Femur (tissue), 1 donor: Measurements from ENCODE around the gene PSMG3.

Experiments used
- DNase-seq: peaks from one replicate; pipeline ENCODE4 v3.0.0-alpha.2; 2017

Gene PSMG3, protein sequence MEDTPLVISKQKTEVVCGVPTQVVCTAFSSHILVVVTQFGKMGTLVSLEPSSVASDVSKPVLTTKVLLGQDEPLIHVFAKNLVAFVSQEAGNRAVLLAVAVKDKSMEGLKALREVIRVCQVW

DNA sequence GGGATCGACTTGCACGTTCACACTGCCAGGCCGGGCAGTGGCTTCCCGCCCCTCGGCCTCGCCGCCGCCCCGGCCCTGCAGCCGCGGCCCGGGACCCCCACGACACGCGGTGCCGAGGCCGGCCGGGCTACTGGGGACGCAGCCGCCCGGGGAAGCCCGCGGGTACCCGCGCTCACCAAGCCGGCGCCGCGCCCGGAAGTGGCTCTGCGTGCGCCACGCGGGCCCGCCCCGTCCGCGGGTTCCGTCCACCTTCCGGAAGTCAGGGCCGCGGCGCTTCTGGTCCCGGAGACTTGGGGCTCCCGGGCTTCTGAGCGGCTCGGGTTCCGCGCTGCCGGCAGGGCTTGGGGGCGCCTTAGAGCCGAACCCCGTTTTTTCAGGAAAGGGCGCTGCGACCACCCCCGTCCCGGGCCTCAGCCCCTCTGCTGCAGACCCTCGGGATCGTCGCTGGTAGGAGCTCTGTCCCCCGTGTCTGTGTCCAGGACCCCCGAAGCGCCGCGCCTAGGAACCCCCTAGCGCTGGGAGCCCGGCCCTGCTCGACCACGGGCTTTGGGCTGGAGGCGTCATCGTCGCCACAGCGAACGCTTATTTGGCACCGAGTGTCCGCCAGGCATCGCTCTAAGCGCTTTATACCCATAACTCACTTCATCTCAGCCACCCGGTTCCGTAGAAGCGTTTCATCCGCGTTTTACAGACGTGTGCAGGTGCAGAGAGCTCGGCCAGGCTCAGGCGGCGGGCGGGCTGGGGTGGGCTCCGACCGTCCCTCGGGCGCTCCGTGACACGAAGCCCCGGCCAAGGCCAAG, at the start of gene PSMG3:
PSMG3 (minus strand) TSS at position 200 of the 800 bp plus-strand sequence. CDS start 693 bp downstream, outside the sequence.
- peak; percentile 92 for DNase-seq

DNA sequence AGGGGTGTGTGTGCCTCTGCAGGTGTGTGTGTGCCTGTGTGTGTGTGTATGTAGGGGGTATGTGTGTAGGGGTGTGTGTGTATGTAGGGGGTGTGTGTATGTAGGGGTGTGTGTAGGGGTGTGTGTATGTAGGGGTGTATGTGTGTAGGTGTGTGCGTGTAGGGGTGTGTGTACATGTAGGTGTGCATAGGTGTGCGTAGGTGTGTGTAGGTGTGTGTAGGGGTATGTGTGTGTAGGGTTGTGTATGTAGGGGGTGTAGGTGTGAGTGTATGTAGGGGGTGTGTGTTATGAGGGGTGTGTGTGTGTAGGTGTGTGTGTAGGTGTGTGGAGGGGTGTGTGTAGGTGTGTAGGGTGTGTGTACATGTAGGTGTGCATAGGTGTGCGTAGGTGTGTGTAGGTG, 48.6 kb upstream of the PSMG3 start:
- no peak for DNase-seq

DNA sequence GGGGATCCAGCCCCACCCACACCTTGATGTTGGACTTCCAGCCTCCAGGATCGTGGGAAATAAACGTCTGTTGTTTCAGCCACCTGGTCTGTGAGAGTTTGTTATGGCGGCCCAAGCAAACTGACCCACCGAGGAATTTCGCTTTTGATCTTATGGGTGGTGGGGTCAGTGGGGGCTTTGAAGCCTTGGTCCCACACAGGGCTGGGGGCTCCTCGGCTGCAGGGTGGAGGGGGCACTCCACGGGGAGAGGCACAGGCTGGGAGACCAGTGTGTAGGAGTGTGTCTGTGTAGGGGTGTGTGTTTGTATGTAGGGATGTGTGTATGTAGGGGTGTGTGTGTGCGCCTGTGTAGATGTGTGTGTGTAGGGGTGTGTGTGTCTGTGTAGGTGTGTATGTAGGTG, 48.1 kb upstream of the PSMG3 start:
- DNase-seq, result no peak

DNA sequence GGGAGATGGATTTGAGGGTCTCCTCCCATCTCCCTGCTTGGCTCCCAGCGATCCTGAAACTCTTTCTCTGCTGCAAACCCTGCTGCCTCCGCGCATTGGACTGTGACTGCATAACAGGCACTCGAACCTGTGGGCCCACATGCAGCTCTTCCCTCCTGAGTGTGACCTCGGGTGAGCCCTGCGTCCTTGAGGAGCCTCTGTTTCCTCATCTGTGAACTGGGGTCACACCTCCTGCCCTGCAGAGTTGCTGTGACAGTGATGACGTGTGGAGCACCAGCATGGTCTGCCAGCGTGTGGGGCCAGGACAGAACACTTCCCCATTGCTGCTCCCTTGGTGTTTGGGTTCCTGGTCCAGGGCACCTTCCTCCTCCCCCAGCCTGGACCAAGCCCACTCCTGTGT, 46.9 kb upstream of the PSMG3 start:
- DNase-seq, result no peak

DNA sequence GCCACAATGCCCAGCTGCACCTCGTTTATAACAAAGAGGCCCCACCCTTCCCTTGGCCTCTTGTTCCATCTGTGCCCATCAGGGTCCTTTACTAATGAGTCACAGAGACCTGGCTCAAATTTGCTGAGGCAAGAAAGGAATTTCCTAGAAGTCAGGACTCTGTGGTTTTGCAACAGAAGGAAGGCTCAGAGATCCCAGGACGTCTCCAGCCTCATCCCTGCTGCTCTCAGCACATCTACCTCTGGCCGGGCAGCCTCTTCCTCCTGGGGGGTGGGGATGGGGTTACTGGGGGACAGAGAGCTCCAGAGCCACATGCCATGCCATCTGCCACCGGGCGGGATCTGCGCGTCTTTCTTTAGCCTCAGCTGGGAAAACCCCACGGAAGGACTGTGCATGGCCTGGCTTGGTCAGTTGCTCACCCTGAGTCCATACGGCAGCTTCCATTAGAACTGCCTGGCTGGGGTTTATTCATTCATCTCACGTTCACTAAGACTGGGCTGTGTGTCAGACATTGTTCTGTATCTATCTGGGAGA, 41.9 kb upstream of the PSMG3 start:
- DNase-seq, result no peak

DNA sequence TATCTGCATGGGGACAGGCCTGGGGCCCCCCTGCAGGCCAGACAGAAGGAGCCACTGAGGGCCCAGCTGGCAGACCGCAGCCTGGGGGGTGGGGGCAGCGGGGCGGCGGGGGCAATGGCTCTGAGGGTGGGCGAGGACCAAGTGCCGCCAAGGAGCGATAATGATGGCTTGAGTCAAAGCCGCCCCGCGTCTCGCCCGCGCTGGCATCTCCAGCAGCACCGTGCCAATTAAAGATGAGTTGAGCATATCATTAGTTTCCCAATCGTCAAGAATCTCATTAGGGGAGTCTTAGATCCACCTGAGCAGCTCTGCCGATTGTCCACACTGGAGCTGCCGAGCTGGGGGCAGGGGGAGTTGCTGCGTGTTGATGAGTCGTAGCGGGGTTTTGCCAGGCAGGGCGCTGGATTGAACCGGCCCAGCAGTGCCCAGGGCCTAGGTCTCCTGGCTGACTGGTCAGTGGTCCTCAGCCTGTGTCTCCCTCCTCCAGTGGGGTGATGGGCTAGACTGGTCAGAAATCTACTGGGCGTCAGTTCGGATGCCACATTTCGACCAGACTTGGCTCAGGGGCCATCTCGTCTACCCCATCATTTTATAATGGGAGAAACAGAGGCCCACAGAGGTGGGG, 41.0 kb upstream of the PSMG3 start:
- DNase-seq, result no peak

DNA sequence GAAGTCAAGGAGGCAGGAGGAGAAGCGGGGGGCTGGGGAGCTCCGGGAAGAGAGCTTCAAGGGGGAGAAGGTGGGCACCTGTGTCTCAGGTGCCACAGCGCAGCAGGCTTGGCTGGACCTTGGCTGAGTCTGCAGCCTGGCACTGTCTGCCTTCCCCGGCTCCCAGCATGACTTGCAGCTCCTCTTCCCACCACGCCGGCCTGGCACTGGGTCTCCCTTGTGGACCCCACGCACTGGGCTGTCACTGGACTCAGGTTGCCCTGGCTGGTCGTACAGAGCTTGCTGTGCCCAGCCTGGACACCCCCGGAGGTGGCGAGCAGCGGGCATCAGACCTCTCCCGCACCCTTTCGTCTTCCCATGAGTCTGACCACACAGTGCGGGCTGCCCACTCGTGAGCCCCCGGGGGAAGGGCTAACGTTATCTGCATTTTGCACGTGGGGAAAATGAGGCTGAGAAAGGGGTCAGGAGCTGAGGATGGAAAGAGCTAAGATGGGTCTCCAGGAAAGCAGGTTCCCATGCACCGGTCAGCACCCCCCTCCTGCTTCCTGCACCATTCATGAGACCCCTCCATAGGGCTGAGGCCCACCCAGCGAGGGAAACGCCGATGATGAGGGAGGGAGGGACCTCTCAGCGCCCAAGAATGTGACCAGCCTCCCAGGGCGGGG, 40.3 kb upstream of the PSMG3 start:
- no peak for DNase-seq

DNA sequence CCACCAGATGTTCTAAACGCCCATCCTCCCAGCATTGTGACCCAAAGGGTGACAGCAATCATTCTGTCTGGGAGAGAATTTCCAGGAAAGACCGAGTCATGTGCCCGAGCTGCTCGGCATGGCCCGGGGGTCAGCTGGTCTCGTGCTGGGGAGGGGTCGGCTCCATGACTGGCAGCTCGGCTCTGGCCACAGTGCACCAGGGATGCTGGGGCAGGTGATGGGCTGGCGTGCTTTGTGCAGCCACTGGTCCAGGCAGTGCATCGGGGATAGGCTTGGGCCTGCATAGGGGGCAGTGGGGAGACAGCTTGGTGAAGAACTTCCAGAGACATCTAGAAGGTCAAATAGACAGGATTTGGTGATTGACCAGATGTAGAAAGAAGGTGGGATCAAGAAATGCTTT, 39.2 kb upstream of the PSMG3 start:
- DNase-seq, result no peak

DNA sequence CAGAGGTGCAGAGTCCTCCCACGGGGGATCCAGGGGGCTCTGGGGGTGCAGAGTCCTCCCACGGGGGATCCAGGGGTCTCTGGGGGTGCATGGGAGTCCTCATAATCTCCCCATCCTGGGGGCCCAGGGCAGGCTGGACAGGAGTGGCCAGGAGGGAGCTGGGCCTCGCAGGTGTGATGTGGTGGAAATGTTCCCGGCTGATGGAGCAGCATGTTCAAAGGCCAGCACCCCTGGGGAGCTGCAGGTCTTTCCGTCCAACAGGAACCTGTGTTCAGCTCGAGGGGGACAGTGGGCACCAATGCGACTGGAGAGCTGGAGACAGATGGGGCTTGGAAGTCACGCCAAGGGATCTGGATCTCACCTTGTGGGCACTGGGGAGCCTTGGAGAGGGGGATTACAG, 38.5 kb upstream of the PSMG3 start:
- no peak for DNase-seq

DNA sequence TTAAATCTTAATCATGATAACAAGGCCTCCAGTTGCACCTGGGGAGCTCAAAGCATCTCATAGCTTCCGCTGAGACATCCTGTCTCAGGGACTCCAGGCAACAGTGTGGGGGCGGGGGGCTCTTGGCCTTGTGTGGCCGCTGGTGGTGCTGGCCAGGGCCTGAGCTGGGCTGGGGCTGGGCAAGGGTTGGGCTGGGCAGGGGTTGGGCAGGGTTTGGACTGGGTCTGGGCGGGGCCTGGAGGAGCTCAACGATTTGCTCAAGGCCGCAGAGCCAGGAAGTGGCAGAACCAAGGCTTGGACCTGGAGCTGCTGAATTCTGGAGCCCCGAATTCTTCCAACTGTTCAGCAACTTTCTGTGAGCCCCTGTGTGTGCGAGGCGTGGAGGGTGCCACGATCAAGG, 37.9 kb upstream of the PSMG3 start:
- DNase-seq, result no peak

DNA sequence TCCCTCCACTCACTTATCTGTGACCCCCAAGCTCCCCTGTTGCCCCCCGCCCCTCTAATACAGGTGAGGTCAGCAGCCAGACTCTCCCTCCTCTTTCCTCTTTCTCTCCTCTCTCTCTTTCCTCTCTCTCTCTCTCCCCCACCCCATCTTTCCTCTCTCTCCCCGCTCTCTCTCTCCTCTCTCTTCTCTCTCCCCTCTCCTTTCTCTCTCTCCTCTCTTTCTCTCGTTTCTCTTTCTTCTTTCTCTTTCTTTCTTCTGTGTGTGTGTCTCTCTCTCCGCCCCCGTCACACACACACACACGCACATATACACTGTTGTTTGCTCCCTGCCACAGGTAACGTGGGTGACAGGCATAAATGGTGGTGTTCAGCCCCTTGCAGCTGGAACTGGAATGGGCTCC, 37.2 kb upstream of the PSMG3 start:
- DNase-seq, result no peak

DNA sequence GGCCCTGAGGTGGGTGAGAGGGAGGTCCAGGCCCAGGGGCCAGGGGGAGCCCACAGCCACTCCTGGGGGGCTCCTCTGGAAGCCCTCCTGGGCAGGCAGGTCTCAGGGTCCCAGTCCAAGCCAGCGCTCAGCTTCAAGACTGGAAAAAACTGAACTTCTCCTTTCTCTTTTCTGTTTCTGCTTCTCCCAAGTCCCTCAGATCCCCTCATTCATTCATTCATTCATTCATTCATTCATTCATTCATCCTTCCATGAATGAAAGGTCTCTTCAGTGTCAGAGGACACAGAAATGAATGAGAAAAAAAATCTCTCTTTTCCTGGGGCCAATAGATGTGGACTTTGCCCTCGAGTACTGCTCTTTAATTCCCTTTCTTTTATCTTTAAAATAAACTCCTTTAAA, 34.6 kb upstream of the PSMG3 start:
- DNase-seq, result no peak

DNA sequence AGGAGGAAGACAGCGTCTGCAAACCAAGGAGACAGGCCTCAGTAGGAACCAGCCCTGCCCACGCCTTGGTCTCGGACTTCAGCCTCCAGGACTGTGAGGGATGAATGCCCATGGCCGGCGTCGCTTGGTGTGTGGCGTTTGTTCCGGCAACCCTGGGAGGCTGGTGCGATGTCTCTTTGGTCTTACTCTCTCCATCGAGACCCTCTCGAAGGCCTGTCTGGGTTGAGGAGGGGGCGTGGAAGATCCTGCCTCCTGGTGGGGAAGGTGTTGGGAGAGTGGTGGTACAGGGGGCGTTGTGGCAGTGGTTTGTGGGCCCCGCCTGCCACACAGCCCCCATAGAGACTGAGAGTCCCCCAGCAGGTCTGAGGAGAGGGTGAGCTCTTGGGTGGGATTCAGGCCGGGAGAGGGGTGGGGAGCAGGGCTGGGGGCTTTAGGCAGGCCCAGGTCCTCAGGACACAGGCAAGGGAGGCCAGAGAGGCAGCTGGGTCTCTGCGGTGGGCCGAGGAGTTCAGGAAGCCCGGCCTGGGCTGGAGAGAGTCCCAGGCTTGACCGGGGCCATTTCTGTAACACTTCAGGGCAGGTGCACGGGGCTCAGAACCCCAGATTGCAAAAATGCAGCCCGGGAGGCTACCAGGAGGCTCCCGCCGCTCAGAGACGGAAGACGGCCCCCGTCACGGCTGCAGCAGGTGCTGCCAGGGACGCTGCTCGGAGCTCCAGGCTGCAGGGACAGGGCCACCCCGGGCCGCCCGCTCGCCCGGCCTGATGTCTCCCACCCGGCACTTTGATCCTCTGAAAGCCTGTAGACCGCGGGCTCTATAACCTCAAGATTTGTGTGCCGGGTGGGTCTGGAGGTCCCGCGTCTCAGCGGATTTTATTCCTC, 33.8 kb upstream of the PSMG3 start:
- DNase-seq, result no peak

DNA sequence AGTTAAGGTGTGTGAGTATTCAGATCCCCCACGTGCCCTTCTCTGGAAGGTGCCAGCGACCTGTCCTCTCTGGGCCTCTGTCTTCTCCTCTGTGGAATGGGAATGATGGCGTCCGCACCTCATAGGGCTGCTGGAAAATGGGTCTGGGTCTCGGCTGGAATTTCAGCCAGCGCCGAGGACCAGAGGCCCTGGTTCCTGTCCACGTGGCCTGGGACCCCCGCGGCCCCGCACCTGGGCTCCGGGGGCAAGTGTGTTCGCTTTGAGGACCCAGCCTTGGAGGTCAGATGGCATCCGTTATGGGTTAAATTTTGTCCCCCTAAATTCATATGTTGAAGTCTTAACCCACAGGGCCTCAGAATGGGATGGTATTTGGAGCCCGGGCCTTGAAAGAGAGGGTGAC, 32.6 kb upstream of the PSMG3 start:
- DNase-seq, result no peak

DNA sequence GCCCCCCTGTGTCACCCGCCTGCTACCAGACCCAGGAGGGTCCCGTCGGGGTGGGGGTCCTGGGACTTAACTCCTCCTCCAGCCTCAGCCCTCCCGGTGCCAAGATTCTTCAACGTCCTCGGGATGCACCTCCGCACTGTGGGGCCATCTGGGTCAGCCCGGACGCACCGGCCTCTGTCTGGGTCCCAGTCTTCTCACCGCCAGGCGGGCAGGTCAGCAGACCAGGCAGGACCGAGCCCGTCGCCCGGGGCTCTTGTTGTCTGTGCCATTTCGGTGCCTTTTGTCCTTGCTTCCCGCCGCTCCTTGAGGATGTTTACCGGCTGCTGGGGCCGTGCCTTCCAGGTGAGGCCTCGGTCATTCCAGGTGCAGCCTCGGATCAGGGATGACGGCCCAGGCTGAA, 32.1 kb upstream of the PSMG3 start:
- no peak for DNase-seq

DNA sequence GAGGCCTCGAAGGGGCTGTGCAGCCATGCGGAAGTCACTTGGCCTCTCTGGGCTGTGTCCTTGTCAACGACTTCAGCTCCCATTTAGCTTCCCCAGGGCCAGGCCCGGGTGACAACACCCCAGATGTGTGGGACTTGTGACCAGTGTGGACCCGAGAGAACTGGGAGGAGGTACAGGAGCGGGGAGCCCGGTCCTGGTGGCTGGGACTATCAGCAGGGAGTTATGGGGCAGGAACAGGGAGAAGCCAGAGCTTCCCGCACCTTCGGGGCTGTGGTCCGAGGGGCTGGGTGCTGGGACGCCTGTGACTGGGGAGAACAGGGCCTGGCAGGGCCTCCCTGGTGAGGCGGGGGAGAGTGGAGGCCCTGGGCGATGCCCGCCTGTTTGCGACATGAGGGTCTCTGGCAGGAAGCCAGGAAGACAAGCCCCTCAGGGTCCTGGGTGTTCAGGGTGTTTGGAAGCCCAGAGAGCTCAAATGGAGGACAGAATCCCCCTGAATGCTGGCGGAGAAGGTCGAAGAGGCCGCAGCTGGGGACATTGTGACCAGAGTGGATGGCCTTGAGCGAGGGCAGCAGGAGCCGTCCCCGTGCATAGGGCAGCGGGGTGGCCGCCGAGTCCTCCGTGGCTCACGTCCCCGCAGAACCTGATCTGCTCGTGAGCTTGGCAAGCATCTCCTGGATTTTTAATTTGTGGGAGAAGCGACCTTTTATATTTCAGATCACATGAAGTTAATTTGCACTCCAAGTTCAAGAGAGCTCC, 30.0 kb upstream of the PSMG3 start:
- DNase-seq, result no peak

DNA sequence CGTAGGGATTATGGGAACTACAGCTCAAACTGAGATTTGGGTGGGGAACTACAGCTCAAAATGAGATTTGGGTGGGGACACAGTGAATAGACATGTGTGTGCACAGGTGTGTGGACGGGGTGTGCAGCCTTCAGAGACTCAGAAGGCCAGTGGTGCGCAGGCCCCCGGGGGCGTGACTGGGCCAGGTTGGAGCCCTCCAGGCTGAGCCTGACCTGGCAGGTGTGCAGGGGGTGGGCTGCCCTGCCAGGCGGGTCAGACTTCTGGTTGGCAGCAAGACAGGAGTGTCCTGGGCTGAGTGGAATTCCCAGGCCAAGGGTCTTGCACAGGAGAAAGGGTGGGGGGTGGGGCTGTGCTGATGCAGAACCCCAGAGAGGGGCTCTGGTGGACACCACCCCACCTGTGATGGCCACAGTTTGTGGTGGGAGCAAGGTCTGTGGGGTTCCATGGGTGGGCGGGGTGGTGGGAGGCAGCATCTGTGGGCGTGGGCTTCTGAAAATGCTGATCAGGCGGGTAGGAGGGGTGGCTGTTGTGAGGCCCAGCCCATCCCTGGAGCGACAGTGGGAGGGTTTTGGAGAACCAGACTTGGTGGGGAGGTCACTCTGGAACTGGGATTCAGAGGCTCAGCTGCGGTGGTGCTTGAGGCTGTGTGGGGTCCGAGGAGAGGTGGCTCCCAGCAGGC, 29.3 kb upstream of the PSMG3 start:
- DNase-seq, result no peak

DNA sequence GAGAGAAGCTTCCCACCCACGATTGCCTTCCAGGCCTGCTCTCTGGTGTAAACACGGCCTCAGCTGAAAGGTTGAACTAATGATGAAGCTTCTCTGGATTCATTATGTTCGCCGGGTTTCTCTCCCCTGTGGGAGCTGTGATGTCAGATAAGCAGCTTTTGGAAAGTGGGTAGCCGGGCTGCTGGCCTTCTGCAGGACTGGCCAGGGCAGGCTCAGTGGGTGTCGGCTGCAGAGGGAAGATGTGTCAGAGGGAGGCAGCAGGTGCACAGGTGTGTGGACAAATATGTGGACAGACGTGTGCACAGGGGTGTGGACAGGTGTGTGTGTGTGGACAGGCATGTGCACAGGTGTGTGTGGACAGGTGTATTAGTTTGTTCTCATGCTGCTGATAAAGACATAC, 28.5 kb upstream of the PSMG3 start:
- no peak for DNase-seq

DNA sequence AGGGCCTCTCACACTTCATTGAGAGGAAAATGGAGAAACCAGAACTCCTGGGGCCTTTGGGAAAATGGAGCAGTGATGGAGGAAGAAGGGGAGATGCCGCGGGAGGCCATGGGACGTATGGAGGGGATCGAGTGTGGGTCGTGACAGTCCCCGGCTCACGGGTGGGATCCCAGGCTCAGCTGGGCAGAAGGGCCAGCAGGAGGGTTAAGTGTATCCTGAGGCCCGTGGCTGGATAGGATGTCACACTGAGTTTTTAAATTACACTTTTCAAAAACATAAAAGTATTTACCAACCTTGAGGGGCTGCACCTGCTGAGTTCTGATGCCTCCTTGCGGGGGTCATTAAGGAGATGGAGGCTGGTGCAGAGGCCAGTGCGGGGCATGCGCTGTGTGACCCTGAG, 28.0 kb upstream of the PSMG3 start:
- DNase-seq, result no peak

DNA sequence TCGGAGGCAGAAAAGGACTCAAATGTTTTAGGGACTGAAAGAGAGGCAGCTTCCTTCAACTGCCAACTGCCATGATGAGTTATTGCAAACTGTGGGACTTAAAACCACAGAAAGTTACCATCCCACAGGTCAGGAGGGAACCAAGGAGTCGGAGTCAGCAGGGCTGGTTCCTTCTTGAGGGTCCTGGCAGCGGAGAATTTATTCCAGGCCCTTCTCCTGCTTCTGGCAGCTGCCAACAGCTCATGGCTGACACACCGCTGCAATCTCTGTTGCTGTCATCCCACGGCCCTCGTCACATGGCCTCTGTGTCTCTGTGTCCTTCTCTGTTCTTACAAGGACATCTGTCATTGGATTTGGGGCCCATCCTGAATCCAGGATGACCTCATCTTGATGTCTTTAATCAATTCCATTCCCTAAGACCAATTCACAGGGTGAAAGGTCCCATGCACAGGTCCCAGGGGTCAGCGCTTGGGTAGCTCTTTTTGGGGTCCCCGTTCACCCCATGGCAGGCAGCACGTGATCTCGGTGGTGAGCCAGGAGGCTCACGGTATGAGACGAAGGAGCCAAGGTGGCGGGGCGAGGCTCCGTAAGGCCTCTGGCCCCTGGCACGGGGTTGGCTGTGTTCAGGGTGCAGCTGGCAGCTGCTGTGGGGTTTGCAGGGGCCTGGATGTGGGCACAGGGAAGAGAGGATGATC, 27.4 kb upstream of the PSMG3 start:
- DNase-seq, result no peak
